Tongue (tissue), 2 donors: Measurements from ENCODE around the gene TOPORS. TPM values are rescaled to one million over a fixed set of nuclear protein-coding genes. Genes with fewer than 3 reads are reported as not detected.
"Not testable (repeated sequence)": the region's sequence is repeated elsewhere in the genome, so short reads cannot be mapped to it uniquely, and the experiment has no call there.

Experiments used
- DNase-seq: peaks from one replicate; pipeline ENCODE4 v3.0.0-alpha.2; 2015
- total RNA-seq: library from RNA; depleted of rRNA; stranded (reverse); fragments of >200 nt; gene quantifications from one replicate; pipeline ENCODE4 v1.2.3, GENCODE V29; 2014

Gene TOPORS
- total RNA-seq, 1 donor from 2014 or later, result 29.2 TPM

DNA sequence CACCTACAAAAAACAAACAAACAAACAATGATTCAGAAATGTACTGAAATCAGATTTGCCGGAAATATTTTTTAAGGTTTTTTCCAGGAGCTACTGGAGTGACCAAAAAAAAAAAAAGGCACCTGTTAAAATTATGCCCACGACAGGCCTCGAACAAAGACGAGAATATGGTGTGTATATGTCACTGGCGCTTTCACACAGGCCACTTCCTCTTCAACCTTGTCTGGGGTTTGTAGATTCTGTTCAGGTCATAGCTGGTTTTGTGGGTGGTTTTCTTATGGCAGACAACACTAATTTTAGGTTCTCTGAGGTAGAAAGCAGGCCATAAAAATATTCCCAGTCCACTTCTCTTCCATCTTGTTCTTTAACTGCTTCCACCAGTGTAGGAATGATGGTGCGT is 13.6 kb upstream of the TOPORS start:
- no peak for DNase-seq

DNA sequence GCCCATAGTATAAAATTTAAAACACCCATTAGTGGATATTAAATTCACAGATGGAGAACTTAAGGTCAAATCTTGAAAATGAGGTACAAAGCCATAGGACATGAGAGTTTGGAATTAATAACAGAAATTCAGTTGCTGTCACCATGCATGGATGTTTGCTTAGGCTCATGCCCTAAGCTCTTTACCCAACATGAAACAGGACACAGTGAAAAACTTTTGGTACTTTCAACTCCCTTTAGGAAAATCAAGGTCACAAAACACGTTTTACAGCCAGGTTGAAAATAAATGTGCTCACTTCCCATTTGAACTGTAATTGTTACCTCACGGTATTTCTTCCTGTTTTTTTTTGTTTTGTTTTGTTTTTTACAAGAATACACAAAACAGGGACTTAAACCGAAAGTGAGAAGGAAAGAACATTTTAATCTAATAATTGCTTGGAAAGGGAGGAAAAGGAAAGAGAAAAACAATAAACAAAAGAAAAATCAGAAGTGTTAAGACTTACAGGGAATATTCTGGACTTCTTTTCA is 6.1 kb upstream of the TOPORS start:
- no peak for DNase-seq

DNA sequence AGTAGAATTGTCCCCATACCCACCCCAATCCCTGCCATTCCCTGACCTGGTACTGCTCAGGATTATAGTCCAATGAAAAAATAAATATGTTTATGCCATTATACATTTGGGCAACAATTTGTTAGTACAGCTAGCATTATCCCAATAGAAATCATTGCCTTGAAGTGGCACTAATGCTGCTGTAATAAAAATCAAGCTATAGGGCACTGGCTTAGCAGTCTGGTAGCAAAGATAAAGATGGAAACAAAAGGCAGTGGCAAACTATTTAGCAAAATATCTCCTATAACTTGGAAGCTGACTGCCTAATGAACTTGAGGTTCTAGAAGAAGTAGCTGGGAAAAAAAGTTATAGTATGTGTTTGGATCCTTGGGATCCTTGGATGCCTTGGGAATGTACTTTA is 2.2 kb upstream of the TOPORS start:
- DNase-seq, result no peak

GRCh38 chr9:32554107-32554506 is 1.7 kb upstream of the TOPORS start:
- no peak for DNase-seq

DNA sequence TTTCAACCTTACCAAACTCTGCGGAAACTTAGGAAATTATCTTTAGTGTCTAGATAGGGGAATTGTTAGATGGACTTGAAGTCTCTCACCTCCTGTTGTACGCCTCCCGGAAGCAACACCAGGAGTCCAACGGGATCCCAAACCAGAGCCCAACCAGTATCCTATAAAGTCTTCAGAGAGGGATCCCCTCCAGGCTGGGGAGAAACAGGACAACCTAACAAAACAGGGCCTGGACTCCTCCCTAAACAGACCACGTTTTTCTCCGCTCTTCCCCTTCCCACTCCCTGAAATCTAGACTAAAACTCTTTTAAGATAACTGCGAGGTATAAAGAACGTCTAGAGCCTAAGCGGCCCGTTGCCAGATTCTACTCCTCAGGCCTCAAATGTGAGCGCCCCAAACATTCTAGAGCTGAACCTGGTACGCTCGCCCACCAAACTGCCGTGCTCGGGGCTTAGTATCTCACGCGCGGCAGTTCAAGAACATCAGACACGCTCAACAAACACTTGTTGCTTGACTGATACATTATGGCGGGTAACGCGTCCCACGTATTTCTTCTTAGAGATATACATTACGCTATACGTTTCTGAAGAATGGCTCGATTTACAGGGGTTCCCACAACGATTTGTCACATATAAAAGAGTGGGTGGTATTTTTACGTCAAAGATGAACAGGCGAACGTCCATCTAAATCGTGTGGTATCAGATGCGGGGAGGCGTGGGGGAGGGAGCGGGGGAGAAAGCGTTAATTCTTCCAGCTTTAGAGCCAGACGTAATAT is 922 bp downstream of the TOPORS start:
- peak; percentile 56 for DNase-seq

DNA sequence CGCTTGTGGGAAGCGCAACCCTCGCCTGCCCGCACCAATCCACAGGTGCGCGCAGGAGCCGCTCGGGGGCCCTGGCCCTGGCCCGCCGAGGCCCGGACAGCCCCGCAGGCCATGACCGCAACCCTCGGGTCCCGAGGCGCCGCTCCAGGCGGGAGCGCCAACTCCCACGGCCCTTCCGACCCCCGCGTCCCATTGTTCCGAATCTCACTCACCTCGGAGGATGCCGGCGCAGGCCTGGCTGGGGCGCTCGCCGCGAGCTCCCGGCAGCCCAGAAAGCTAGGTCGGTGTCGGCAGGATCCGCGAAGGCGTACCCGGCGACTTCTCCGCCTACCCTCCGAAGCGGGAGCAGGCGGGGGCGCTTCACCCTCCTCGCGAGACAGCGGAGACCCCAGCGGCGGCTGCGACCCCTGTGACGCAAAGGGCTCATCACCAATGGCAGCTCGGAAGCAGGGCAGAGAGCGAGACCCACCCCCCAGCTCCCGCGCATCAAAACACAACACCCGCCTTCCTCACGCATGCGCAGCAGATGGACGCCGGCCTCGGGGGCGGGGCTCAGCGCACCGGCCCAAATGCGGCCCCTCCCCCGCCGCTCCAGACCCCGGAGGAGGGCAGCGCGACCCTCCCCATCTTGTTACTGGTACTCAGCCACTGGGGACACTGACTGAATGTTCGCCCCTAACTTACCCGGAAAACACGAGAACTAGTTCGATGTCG is 1.7 kb downstream of the TOPORS start:
- DNase-seq, result peak; percentile 99

DNA sequence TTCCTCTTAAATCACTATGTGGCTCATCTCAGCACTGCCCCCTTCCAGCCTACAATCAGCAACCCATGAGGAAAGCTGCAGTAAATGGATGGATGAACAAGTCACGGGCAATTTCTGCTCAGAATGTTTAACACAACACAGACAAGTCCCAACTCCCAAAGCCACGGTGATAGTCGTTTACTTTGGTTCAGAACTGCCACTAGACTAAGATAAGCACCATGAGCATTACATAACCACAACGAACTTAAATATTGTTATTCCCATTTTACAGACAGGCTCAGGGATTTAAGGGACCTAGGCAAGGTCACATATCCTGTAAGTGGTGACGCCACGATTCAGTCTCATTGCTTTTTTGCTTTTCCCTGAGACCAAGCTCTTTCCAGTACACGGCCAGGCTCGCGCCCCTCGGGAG is 2.2 kb downstream of the TOPORS start:
- peak; percentile 51 for DNase-seq

DNA sequence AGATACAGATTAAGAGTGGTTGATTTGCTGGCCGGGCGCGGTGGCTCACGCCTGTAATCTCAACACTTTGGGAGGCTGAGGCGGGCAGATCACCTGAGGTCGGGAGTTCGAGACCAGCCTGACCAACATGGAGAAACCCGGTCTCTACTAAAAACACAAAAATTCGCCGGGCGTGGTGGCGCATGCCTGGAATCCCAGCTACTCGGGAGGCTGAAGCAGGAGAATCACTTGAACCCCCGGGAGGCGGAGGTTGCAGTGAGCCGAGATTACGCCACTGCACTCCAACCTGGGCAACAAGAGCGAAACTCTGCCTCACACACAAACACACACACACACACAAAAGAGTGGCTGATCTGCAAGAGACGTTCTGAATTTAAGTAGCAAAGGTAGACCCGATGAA is 4.2 kb downstream of the TOPORS start:
- not testable (repeated sequence) for DNase-seq

GRCh38 chr9:32545884-32546283 is 6.5 kb downstream of the TOPORS start:
- no peak for DNase-seq

GRCh38 chr9:32543047-32543446 is 9.3 kb downstream of the TOPORS start:
- no peak for DNase-seq

DNA sequence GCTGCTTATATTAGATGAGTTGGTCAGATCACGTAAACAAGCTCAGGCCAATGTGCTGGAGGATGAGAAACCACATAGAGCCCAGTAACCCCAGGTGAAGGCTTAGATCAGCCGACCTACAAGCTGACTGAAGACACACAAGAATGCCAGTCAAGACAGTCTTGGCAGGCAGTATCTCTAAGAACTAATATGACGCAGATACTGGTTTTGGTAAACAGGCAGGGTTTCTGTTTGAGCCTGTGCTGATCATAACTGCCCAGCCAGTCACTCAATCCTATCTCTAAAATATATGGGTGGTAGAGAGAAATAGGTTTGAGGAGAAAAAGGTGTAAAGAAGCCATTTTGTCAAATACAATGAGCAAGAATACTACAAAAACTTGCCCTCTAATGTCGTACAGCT is 18.6 kb downstream of the TOPORS start:
- DNase-seq, result no peak

DNA sequence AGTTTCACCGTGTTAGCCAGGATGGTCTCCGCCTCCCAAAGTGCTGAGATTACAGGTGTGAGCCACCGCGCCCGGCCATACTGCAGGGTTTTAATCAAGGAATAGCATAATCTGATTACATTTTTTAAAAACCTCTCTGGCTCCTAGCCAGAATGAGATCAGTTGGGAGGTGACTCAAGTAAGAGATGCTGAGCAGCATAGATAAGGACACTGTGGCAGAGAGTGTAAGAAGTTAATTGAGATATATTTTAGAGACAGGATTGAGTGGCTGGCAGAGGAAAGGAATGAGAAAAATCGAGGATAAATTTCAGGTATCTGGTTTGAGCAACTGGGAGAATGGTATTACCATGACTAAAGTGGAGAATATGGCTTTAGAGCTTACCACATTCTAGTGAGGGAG is 19.1 kb downstream of the TOPORS start:
- DNase-seq, result no peak

- no peak for DNase-seq
These were observed 25.7 kb downstream of the TOPORS start for GRCh38 chr9:32526707-32527048.

DNA sequence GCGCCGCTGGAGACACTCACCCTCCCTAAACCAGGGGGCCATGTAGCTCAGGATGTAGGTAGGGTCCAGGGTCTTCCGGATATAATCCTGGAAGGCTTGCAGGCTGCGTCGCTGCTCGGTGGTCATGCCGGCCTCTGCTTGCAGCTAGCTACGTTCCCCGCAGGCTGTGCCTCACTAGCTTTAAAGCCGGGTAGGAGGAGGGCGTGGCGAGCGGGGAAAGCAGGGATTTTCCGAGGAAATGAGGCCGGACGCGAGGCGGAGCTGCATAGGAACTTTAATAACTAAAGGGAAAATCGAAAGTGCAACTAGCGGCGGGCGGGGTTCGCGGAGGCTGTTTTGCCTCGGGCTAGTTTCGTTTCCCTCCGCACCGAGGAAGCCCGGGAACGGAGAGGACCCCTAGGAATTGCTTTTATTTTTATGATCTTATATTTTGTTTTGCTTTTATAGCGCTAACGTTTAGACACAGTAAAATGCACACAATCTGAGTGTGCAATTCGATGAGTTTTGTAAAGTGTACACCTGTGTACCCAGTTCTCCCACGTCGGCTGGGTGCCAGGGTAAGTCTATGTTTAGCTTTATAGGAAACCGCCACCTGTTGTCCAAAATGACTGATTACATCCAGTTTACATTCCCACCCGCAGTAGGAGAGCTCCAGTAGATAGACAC is 26.2 kb downstream of the TOPORS start, which contains the start of gene RIGI:
RIGI (minus strand) TSS at position 156 of the 666 bp plus-strand sequence; CDS start at position 126, 30 bp downstream.
- peak; percentile 94 for DNase-seq

GRCh38 chr9:32525709-32526030 is 26.7 kb downstream of the TOPORS start:
- DNase-seq, result no peak

DNA sequence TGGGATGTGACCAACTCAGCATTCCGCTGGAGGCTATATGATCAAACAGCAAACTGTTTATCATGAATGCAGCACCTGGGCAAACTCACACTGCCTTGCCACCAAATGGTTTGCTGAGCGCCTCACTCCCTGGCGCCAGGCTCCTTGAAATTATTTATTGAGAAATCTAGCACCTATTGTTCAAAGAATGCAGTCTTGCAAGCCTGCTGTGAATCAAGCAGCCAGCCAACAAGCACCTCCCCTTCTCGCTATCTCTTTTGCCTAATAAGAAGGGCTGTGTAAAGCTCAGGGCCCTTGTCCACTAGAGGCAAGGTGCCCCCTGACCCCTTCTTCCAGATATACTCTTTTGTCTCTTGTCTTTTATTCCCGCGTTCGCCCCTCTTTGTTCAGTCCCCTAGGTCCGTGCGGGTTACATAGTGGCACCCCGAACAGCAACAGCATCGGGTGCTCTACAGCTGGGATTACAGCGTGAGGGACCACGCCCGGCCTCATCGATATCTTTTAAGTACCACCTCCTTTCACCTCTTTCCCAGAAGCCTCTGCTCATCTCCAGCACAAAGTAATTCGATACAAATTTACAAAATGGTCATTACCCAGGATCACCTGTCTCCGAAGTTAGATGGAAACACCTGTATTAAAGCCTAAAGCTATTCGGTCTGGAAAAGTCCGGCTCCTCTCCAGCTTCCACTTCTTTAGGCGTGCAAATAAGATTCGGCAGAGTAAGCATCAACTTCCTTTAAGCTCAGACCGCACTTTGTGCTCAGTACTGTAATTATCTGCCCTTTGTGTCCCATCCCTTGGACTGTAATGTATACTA is 27.3 kb downstream of the TOPORS start:
- peak; percentile 26 for DNase-seq

GRCh38 chr9:32524558-32524891 is 27.9 kb downstream of the TOPORS start:
- not testable (repeated sequence) for DNase-seq

DNA sequence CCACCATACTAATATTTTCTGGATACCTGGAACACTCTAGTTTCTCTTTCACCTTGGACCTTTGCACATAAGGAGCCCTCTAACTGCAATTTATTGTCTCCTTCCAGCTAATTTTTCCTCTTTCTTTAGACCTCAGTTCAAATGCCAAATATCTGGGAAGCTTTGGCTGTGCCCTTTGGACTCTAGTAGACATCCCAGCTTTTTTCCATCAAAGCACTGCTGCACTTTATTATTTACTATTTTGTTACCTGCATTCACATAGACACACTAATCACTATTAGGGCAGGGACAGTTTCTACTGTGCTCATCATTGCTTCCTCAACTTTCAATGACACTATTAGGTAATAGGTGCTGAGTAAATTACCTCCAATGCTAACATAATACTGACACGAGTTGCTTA is 28.5 kb downstream of the TOPORS start:
- DNase-seq, result no peak

GRCh38 chr9:32518276-32518675 is 34.1 kb downstream of the TOPORS start:
- DNase-seq, result no peak

DNA sequence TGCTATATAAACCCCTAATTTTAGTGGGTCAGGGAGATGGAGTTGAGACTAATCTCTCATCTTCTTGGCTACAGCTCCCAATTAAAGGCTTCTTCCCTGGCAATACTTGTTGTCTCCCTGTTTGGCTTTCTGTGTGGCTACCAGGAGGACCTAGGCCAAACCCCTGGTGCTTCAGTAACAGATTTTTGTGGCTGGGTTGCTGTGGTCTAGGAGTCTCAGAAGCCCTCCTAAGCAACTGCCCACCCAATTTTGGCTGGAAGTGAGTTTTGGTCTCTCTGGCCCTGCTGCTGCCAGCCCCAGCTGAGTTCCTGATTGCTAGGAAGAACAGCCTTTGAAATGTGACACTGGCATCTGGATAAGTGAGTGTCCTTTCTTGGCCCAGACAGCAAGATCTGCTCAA is 36.1 kb downstream of the TOPORS start:
- DNase-seq, result no peak

- no peak for DNase-seq
These were observed 43.7 kb downstream of the TOPORS start for GRCh38 chr9:32508728-32509127.

DNA sequence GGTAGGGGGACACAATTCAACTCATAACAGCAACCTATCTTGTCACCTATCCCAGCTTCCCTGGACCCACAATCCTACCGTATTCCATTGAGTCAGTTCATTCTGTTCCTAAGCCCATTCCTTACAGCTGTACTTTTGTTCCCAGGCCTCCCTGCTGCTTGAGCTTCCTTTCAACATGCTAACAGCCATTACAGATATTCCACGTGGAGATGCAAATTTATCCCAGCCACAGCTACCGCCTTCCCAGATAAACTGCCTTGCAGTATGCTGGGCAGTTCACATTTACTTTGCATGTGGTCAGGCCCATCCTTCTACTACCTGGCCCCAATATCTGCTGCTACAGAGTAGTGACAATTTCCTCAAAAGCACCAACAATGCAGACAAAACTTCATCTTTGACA is 49.4 kb downstream of the TOPORS start:
- no peak for DNase-seq
